ENCODE data around the gene TBC1D19.

Gene TBC1D19

GRCh38 chr4:26732356-26732755, 148.5 kb downstream of the TBC1D19 start:
- no peak for DNase-seq (ENCODE audit: low spot score)

DNA sequence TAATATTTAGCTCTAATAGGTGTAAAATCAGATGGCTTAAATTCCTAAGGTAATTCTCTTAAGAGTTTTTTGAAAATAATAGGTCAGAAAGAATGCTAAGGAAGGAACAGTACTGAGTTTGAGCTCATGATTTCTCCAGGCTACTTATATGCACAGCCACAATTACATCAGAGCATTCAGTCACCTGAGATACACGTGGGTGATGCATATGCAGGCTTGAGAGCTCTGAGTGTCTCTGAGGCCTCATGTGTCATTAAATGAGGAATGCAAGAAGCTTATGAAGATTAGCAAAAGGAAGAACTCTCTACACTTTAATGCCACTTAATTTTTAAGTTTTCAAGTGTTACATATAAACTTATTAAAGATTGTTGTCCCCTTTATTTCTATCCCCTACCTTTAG, 152.7 kb downstream of the TBC1D19 start:
- no peak for DNase-seq (ENCODE audit: low spot score)

GRCh38 chr4:26737385-26737784, 153.5 kb downstream of the TBC1D19 start:
- no peak for DNase-seq (ENCODE audit: low spot score)

DNA sequence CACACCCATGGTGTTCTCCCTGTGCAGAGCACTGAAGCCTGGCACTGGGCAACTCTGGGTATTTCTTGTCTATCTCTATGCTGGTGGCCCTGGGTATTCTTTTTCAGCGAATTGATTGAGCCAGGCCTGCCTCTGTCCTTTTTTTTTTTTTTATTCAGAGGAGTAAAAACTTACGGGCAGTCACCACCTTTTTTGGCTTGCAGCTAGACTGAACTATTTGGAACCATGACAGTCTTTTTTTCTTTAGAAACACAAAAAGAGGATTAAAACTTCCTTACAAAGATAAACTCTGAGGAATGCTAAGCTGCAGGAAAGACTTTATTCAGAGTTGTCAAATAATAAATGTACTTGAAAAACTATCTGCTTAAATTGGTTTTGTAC, 157.6 kb downstream of the TBC1D19 start:
- no peak for DNase-seq (ENCODE audit: low spot score)

DNA sequence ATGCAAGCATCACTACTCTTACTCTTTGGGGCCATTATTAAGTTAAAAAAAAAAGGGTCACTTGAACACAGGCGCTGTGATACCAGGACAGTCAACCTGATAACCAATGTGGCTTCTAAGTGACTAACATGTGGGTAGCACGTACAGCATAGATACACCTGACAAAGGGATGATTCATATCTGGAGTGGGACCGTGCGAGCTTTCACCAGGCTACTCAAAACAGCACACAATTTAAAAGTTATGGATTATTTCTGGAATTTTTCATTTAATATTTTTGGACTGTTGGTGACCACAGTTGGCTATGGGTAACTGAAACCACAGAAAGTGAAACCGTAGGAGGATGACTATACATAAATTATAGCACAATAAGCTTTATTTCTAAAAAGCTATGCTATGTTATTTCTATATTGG, 162.9 kb downstream of the TBC1D19 start:
- no peak for DNase-seq (ENCODE audit: low spot score)

GRCh38 chr4:26748811-26749210, 164.9 kb downstream of the TBC1D19 start:
- no peak for DNase-seq (ENCODE audit: low spot score)

GRCh38 chr4:26749867-26750266, 166.0 kb downstream of the TBC1D19 start:
- DNase-seq (ENCODE audit: low spot score), result no peak

DNA sequence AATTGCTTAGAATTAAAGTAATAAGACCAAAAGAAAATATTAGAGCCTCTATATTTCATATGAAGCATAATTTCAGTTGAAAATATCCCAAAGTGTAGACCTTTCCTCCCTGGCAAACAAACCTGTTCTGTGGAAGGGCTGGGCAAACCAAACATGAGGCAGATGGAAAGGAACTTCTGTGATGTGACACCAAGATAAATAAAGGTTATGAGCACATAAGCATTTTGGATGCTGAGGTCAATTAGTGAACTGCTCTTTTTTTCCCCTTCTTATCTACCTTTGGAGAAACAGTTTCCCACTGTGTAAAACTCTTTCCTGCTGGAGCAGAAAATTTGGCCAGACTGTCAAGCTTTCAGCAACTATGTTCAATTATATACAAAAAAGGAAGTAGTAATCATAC, 167.1 kb downstream of the TBC1D19 start:
- no peak for DNase-seq (ENCODE audit: low spot score)

DNA sequence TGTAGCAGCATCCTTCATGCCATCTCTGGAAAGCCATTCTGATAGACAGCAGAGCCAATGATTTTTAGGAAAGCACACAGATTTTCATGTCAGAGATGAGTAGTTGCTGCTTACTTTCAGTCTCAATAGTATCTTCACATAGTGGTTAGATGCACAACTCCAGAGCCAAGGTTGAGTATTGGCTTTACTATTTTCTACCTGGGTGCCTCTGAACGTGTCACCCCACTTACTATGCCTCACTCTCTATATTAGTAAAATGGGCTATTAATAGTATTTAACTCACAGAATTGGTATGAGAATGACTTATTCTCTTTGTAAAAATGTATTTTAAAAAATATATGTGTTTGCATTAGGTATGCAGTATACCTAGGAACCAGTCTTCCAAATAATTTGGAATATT, 168.0 kb downstream of the TBC1D19 start:
- no peak for DNase-seq (ENCODE audit: low spot score)

DNA sequence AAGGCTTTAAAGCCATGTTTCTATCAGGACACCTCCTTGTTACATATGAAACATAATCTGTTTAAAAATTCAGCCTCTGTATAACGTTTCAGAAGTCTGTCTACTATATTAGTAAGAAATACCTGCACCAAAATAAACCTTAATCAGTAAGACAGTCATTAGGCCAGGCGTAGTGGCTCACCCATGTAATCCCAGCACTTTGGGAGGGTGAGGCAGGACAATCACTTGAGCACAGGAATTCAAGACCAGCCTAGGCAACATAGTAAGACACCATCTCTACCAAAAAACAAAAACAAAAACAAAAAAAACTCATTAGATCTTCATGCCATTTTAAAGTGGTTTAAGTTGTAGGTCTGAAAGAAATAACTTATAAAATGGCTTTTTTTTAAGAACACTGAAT, 169.3 kb downstream of the TBC1D19 start:
- DNase-seq (ENCODE audit: low spot score), result no peak

DNA sequence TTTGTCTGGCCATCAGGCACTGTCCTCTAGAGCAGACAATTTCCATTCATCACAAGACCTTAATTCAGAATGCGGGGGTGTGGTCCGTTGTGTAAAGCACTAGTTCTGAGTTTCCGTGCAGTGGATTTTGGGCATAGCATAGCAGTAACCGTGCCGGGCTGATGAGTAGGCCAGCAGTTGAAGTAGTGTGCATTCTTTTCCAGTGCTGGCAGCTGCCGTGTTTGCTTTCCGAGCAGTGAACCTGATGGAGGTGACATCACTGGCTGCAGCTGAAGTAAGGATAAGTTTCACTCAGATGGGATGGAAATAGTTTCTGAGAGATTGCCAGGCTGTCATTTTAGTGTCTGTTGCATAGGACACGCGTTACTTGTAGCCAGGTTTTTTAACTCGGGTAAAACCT, 169.7 kb downstream of the TBC1D19 start:
- DNase-seq (ENCODE audit: low spot score), result no peak

GRCh38 chr4:26757751-26758150, 173.9 kb downstream of the TBC1D19 start:
- no peak for DNase-seq (ENCODE audit: low spot score)

- no peak for DNase-seq (ENCODE audit: low spot score)
These were observed 175.0 kb downstream of the TBC1D19 start for GRCh38 chr4:26758899-26759298.

GRCh38 chr4:26762650-26763049, 178.8 kb downstream of the TBC1D19 start:
- peak; percentile 58 for DNase-seq (ENCODE audit: low spot score)

DNA sequence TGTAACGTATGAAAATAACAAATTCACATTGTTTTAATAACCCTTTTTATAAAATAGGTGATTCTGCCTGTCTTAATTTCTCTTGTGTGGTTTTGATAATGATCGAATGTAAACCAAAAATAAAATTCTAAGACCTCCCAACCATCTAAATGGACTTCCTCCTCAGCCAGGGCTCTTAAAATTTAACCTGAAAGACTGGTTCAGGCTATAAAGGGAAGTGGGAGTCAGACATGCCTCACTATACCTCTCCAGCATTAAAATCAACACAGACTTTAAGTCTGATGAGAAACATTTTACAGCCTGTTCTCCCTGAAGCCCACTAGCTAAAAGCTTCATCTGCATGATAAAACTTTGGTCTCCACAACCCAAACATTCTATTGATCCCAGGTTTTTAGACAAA, 179.2 kb downstream of the TBC1D19 start:
- DNase-seq (ENCODE audit: low spot score), result no peak

DNA sequence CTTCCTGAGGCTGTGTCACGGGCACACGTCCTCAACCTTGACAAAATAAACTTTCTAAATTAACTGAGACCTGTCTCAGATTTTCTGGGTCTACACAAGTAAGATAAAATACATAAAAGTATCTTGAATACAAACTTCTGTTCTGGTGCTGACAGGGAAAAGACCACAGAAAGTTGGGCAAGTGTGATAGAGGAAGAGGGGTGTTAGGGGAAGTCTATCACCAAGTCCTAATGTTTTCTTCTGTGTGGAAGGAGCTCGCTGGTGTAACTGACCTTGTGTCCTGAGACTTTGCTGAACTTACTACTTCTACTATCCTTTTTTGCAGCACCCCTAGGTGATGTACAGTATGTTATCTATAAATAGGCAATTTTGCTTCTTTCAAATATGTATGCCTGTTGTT, 179.8 kb downstream of the TBC1D19 start:
- DNase-seq (ENCODE audit: low spot score), result no peak

DNA sequence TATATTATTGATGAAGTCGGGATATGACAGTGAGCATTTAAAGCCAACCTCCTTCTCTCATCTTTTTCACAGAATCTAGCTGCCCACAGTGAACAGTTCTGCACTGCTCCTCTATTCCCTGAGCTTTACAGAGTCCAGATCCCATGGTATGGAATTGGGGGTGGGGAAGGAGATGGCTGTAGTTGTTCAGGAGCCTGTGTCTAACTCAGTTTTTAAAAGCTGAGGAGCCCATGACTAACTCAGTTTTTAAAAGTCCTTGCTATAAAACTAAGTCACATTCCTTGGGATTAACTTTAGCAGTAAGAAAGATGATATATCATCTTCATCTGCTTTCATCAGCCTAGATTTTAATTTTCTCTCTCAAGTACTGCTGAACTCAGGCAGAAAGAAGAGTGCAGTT, 180.3 kb downstream of the TBC1D19 start:
- DNase-seq (ENCODE audit: low spot score), result no peak

- DNase-seq (ENCODE audit: low spot score), result peak; percentile 6
These were observed 181.6 kb downstream of the TBC1D19 start for GRCh38 chr4:26765515-26765914.

- no peak for DNase-seq (ENCODE audit: low spot score)
These were observed 182.3 kb downstream of the TBC1D19 start for GRCh38 chr4:26766141-26766540.

DNA sequence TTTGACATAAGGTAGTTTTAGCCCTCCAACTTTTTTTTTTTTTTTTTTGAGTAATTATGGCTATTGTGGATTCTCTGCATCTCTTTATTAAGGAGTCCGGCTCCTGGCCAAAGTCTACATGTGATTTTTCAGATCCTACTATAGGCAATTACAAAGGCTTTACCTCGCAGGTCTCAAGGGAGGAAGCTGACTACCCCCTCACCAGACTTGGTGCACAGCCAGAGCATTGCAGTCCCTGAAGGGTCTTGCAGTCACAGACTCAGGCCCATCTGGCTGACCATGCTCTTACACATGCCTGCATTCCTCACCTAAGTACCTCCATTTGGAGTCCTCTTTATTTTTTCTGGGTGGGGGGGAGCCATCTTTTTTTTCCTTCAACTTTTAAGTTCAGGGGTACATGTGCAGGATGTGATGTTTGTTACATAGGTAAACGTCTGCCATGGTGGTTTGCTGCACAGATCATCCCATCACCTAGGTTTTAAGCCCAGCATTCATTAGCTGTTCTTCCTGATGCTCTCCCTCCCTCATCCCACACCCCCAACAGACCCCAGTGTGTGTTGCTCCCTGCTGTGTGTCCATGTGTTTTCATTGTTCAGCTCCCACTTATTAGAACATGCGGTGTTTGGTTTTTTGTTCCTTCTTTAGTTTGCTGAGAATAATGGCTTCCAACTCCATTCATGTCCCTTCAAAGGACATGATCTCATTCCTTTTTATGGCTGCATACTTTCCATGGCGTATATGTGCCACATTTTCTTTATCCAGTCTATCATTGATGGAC, 188.4 kb downstream of the TBC1D19 start:
- DNase-seq (ENCODE audit: low spot score), result no peak

DNA sequence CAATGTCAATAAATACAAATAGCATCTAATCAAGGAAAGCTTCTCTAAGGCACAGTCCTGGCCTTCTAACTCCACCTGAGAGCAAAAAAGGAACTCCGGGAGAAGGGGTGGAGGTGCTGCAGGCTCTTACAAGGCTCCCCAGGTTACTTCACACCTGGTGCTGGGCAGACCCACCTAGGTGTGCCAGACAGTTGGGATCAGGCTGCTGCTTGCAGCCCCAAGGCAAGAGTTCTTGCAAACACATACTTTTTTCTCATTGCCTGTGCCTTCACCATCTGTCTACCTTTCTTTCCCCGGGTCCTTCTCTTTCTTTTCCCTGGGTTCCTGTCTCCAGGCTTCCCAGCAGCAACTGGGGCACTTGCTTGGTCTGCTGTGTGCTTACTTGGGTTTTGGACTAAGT, 195.3 kb downstream of the TBC1D19 start:
- no peak for DNase-seq (ENCODE audit: low spot score)

DNA sequence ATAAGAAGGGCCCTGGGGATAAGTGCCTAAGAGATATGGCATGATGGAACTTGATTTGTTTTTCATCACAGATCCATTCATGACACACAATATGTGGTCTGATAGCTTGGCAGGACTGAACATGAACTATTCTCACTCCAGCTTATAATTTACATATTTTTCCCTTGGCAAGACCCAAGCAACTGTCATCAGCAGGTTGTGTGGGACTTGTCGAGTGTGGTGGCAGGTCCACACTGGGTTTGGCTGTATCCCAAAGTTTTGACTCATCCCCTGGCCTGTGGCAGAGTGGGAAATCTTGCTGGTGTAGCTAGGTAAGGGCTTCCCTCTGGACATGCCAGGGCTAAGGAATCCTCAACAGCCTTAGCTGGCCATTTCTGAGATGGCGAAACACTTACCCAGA, 195.8 kb downstream of the TBC1D19 start:
- peak; percentile 31 for DNase-seq (ENCODE audit: low spot score)

DNA sequence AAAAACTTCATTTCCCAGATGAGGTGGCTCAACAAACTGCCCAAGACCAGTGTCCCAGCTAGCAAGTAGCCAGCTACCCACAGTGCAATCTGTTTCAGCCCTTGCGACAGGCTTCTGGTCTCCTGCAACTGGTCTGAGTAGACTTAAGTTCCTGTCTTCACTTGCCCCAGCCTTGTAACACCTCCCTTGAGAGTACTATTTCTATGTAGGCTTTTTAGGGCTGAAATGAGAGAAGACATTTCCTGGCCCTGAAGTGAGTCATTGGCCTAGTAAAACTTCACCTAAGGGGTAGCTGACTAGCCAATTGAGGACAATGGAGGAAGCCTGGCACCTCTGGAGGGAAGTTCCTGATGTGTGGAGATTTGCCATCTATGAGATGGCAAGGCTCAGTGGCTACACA, 196.7 kb downstream of the TBC1D19 start:
- DNase-seq (ENCODE audit: low spot score), result no peak

DNA sequence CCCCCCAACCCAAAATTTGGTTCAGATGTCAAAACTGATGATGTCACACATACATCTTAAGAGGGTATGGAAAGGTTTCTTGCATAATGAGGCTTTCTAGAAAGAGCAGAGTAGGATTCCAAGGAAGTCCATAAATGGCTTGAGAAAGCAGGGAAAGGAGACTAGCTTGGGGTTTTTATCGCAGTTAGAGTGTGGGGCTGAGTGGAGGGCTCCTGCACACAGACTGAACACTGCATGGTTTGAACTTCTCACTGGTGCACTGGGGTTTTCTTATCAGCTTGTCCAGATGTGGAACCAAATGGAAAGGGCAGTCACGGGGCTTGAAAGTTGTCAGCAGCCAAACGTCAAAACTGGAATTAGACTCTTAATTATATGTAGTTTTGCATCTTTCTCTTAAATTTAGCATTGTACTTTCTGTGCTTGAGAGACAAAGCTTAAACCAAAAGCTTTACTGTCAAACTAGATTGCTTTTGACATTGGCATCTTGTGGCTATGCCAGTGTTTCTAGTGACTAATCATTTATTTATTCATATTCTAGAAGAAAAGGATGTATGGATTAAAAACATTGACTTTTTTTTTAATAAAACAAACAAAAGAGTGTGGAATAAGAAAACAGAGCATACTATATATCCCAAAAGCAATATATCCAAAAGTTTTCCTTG, 198.4 kb downstream of the TBC1D19 start:
- DNase-seq (ENCODE audit: low spot score), result no peak

Data from LoVo (cell line).